HG02678 (cell line): ENCODE results near the gene SLC52A1.
A peak's percentile ranks its signal among the peaks of the same experiment; 100 is the strongest.

Experiments used
- ATAC-seq: cut with Tn5 transposase; IDR thresholded peaks from one replicate; pipeline ENCODE4 v1.9.1; 2021; ENCODE audit warnings: mild to moderate bottlenecking, moderate library complexity; ENCODE audit not compliant: unreplicated experiment

Gene SLC52A1

GRCh38 chr17:4994081-4994595 lies 41.1 kb downstream of the SLC52A1 start:
- no peak for ATAC-seq

- no peak for ATAC-seq
Observed at GRCh38 chr17:4987767-4988567, 47.3 kb downstream of the SLC52A1 start.

GRCh38 chr17:4986951-4987766 lies 48.1 kb downstream of the SLC52A1 start, which contains the start of gene CAMTA2:
Gene CAMTA2, minus strand, starts transcription at chr17:4987675. Its CDS starts 1,453 bp downstream, at chr17:4986222.
- peak; percentile 74 for ATAC-seq

- ATAC-seq: no peak
Observed at GRCh38 chr17:4986403-4986802, 48.8 kb downstream of the SLC52A1 start.
